GM19395 (cell line): Measurements from ENCODE around the gene HMCN1.
"Not testable (repeated sequence)": the region's sequence is repeated elsewhere in the genome, so short reads cannot be mapped to it uniquely, and the experiment has no call there.

ENCODE experiments used
- ATAC-seq: cut with Tn5 transposase; IDR thresholded peaks from one replicate; pipeline ENCODE4 v1.9.1; 2021; ENCODE audit warnings: mild to moderate bottlenecking, moderate library complexity; ENCODE audit not compliant: unreplicated experiment

The HMCN1 gene

GRCh38 chr1:185846672-185847444 lies 112.7 kb downstream of the HMCN1 start:
- no peak for ATAC-seq

- ATAC-seq: no peak
Measured at GRCh38 chr1:185849014-185849413, 114.8 kb downstream of the HMCN1 start.

- ATAC-seq: no peak
Measured at GRCh38 chr1:185850366-185850765, 116.2 kb downstream of the HMCN1 start.

- ATAC-seq: no peak
Measured at GRCh38 chr1:185853739-185854138, 119.5 kb downstream of the HMCN1 start.

GRCh38 chr1:185856482-185856881 lies 122.3 kb downstream of the HMCN1 start:
- no peak for ATAC-seq

- ATAC-seq: no peak
Measured at GRCh38 chr1:185857442-185857841, 123.3 kb downstream of the HMCN1 start.

- no peak for ATAC-seq
Measured at GRCh38 chr1:185860311-185860710, 126.1 kb downstream of the HMCN1 start.

- ATAC-seq: no peak
Measured at GRCh38 chr1:185860859-185861258, 126.7 kb downstream of the HMCN1 start.

- ATAC-seq: no peak
Measured at GRCh38 chr1:185861630-185862029, 127.4 kb downstream of the HMCN1 start.

- ATAC-seq: no peak
Measured at GRCh38 chr1:185862235-185862634, 128.0 kb downstream of the HMCN1 start.

- ATAC-seq: no peak
Measured at GRCh38 chr1:185864331-185864730, 130.1 kb downstream of the HMCN1 start.

- no peak for ATAC-seq
Measured at GRCh38 chr1:185864889-185865517, 130.8 kb downstream of the HMCN1 start.

- ATAC-seq: no peak
Measured at GRCh38 chr1:185869590-185869989, 135.4 kb downstream of the HMCN1 start.

GRCh38 chr1:185871627-185872150 lies 137.5 kb downstream of the HMCN1 start:
- ATAC-seq: no peak

GRCh38 chr1:185874246-185874645 lies 140.1 kb downstream of the HMCN1 start:
- ATAC-seq: no peak

- ATAC-seq: no peak
Measured at GRCh38 chr1:185880330-185880729, 146.1 kb downstream of the HMCN1 start.

GRCh38 chr1:185880779-185881333 lies 146.7 kb downstream of the HMCN1 start:
- no peak for ATAC-seq

- ATAC-seq: no peak
Measured at GRCh38 chr1:185886046-185886445, 151.9 kb downstream of the HMCN1 start.

- no peak for ATAC-seq
Measured at GRCh38 chr1:185886671-185887070, 152.5 kb downstream of the HMCN1 start.

GRCh38 chr1:185892831-185893403 lies 158.7 kb downstream of the HMCN1 start:
- not testable (repeated sequence) for ATAC-seq

GRCh38 chr1:185894791-185895190 lies 160.6 kb downstream of the HMCN1 start:
- ATAC-seq: no peak
